GM18519 (cell line): ENCODE measurements around the gene ZNF521.
A peak's percentile ranks its signal among the peaks of the same experiment; 100 is the strongest.

ENCODE experiments used
- ATAC-seq: cut with Tn5 transposase; IDR thresholded peaks from one replicate; pipeline ENCODE4 v1.9.1; 2021; ENCODE audit warnings: mild to moderate bottlenecking, moderate library complexity; ENCODE audit not compliant: unreplicated experiment, low FRiP score

Gene ZNF521

GRCh38 chr18:25175558-25176517 lies 176.1 kb downstream of the ZNF521 start:
- no peak for ATAC-seq

- ATAC-seq, result no peak
These were observed 177.6 kb downstream of the ZNF521 start for GRCh38 chr18:25174324-25174723.

GRCh38 chr18:25171334-25171733 lies 180.6 kb downstream of the ZNF521 start:
- ATAC-seq, result no peak

GRCh38 chr18:25170402-25170801 lies 181.6 kb downstream of the ZNF521 start:
- no peak for ATAC-seq

- ATAC-seq, result no peak
These were observed 182.3 kb downstream of the ZNF521 start for GRCh38 chr18:25169701-25170100.

- no peak for ATAC-seq
These were observed 184.2 kb downstream of the ZNF521 start for GRCh38 chr18:25167612-25168410.

- no peak for ATAC-seq
These were observed 185.9 kb downstream of the ZNF521 start for GRCh38 chr18:25166113-25166512.

GRCh38 chr18:25164848-25165811 lies 186.8 kb downstream of the ZNF521 start:
- ATAC-seq, result peak; percentile 82

GRCh38 chr18:25164211-25164847 lies 187.6 kb downstream of the ZNF521 start:
- no peak for ATAC-seq

- no peak for ATAC-seq
These were observed 198.5 kb downstream of the ZNF521 start for GRCh38 chr18:25153426-25153825.

- no peak for ATAC-seq
These were observed 204.0 kb downstream of the ZNF521 start for GRCh38 chr18:25147877-25148488.

- no peak for ATAC-seq
These were observed 205.5 kb downstream of the ZNF521 start for GRCh38 chr18:25146512-25146910.

GRCh38 chr18:25145731-25146511 lies 206.0 kb downstream of the ZNF521 start:
- no peak for ATAC-seq

GRCh38 chr18:25144820-25145219 lies 207.1 kb downstream of the ZNF521 start:
- ATAC-seq, result no peak

- ATAC-seq, result no peak
These were observed 210.1 kb downstream of the ZNF521 start for GRCh38 chr18:25141886-25142285.

GRCh38 chr18:25141399-25141798 lies 210.6 kb downstream of the ZNF521 start:
- ATAC-seq, result no peak

- no peak for ATAC-seq
These were observed 211.0 kb downstream of the ZNF521 start for GRCh38 chr18:25140962-25141308.

GRCh38 chr18:25140124-25140961 lies 211.6 kb downstream of the ZNF521 start:
- ATAC-seq, result no peak
